Lung (tissue), 12 donors: Measurements from ENCODE around the gene SHANK3. TPM values are rescaled to one million over a fixed set of nuclear protein-coding genes. Genes with fewer than 3 reads are reported as not detected.

ENCODE experiments used
- ATAC-seq: fragments of 200-7000 bp; cut with Tn5 transposase; one replicate; pipeline ENCODE4 v1.9.1; 2020; ENCODE audit warnings: moderate number of reproducible peaks; ENCODE audit not compliant: insufficient read depth, low FRiP score
- DNase-seq, 3 donors: peaks; one replicate each; pipeline ENCODE4 v3.0.0-alpha.2; 2013 to 2017
- H3K27ac ChIP-seq, 2 donors: one replicate each; pipeline ENCODE4 v1.5.1; 2013; ENCODE audit warnings: mild to moderate bottlenecking in 2 of 2, moderate library complexity in 2 of 2, control low read depth in 1 of 2, inconsistent platforms in 1 of 2, low read depth in 1 of 2, low read length in 1 of 2
- H3K27me3 ChIP-seq, 3 donors: one replicate each; pipeline ENCODE4 v1.5.1; 2013; ENCODE audit warnings: low read length in 2 of 3; ENCODE audit not compliant: control insufficient read depth in 3 of 3, insufficient read depth in 3 of 3
- H3K36me3 ChIP-seq, 4 donors: one replicate each; pipeline ENCODE4 v1.5.1; 2013; ENCODE audit warnings: low read length in 4 of 4, mild to moderate bottlenecking in 1 of 4, moderate library complexity in 1 of 4; ENCODE audit not compliant: control insufficient read depth in 4 of 4, insufficient read depth in 4 of 4
- H3K4me1 ChIP-seq, 5 donors: one replicate each; pipeline ENCODE4 v1.5.1; 2013; ENCODE audit warnings: low read length in 5 of 5, mild to moderate bottlenecking in 2 of 5, moderate library complexity in 1 of 5; ENCODE audit not compliant: control insufficient read depth in 5 of 5, insufficient read depth in 5 of 5
- H3K4me3 ChIP-seq: one replicate; pipeline ENCODE4 v1.5.1; 2013; ENCODE audit warnings: mild to moderate bottlenecking, control low read depth, moderate library complexity
- H3K9ac ChIP-seq, 2 donors: one replicate each; pipeline ENCODE4 v1.5.1; 2013; ENCODE audit warnings: low read length in 2 of 2, control low read depth in 1 of 2; ENCODE audit not compliant: insufficient read depth in 1 of 2
- H3K9me3 ChIP-seq, 4 donors: one replicate each; pipeline ENCODE4 v1.5.1; 2013; ENCODE audit warnings: low read length in 3 of 4, mild to moderate bottlenecking in 1 of 4, moderate library complexity in 1 of 4; ENCODE audit not compliant: control insufficient read depth in 4 of 4, insufficient read depth in 3 of 4
- WGBS, 2 donors: extraction: QIAGEN DNeasy Blood & Tissue Kit; methylation state at CpG; one replicate each; pipeline ENCODE4 v1.1.7; 2013; 5-methylcytosine and 5-hydroxymethylcytosine counted together
- polyA plus RNA-seq, 2 donors: library from polyadenylated mRNA; stranded (reverse); fragments of 200-250 nt; gene quantifications; one replicate each; pipeline ENCODE4 v1.2.1, GENCODE V29; 2013
- total RNA-seq, 2 donors: library from RNA; depleted of rRNA in 1 of 2; stranded (reverse); fragments of >200 nt in 1 of 2; gene quantifications; one replicate each; pipeline ENCODE4 v1.2.1, GENCODE V29; 2014 to 2021
- TF ChIP-seq, protein P1 (sequence below): IDR thresholded peaks from 2 replicates; pipeline ENCODE4 v1.5.1; 2012; ENCODE audit warnings: mild to moderate bottlenecking; ENCODE audit errors: control extremely low read depth, extremely low read depth
- donor health status: control.
- donor health status: control.
- donor health status: Bipolar disorder and iron deficiency.
- donor health status: healthy.
- donor health status: DM: yes; HTN: yes; CAD: no.

Gene SHANK3
- total and polyA plus RNA-seq, 4 donors, result 15.5 to 44.0 (median 22.8) TPM

DNA sequence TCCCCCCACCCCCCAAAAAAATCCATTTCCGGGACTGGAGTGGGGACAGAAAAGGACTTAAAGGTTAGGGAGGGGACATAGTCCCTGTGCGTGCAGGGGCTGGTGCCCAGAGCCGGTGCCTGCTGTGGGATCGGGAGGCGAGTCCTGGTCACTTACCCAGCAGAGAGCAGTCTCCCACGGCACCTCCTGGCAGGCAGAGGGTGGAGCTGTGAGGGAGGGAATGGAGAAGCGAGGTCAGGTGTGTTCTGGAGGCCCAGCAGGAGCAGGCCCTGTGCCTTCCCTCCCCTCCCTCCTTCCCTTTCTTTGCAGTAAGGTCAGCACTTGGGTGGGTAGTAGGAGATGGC lies 28.4 kb downstream of the SHANK3 start:
- Histone ChIP-seq H3K4me1 (peaks cover 0 to 13% (median 6%) of the 10 kb centered on the region in 5 donors), H3K9ac (no peak overlapping the region), H3K27ac (no peak overlapping the region), H3K36me3 (peaks cover 0 to 27% (median 4%) of the 10 kb centered on the region in 4 donors), H3K27me3 (no peaks in the 10 kb centered on the region), H3K9me3 (no peaks in the 10 kb centered on the region), H3K4me3 (no peak overlapping the region)
- ATAC-seq, result no peak
- TF ChIP-seq, protein P1, sequence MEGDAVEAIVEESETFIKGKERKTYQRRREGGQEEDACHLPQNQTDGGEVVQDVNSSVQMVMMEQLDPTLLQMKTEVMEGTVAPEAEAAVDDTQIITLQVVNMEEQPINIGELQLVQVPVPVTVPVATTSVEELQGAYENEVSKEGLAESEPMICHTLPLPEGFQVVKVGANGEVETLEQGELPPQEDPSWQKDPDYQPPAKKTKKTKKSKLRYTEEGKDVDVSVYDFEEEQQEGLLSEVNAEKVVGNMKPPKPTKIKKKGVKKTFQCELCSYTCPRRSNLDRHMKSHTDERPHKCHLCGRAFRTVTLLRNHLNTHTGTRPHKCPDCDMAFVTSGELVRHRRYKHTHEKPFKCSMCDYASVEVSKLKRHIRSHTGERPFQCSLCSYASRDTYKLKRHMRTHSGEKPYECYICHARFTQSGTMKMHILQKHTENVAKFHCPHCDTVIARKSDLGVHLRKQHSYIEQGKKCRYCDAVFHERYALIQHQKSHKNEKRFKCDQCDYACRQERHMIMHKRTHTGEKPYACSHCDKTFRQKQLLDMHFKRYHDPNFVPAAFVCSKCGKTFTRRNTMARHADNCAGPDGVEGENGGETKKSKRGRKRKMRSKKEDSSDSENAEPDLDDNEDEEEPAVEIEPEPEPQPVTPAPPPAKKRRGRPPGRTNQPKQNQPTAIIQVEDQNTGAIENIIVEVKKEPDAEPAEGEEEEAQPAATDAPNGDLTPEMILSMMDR, result no peak
- DNase-seq, result no peak
- 46 to 88% methylated on average over 7 of the region's 7 CpGs for WGBS, 2 donors

GRCh38 chr22:50701428-50702154 lies 29.0 kb downstream of the SHANK3 start:
- 76 to 80% methylated on average over 11 of the region's 11 CpGs for WGBS, 2 donors
- Histone ChIP-seq H3K27ac (no peak overlapping the region), H3K27me3 (no peaks in the 10 kb centered on the region), H3K4me1 (peaks cover 0 to 13% (median 6%) of the 10 kb centered on the region in 5 donors), H3K4me3 (no peak overlapping the region), H3K9me3 (no peaks in the 10 kb centered on the region), H3K36me3 (peaks cover 0 to 26% (median 5%) of the 10 kb centered on the region in 4 donors), H3K9ac (no peak overlapping the region)
- ATAC-seq (no peak), DNase-seq (no peak)
- TF ChIP-seq, protein P1, result no peak

DNA sequence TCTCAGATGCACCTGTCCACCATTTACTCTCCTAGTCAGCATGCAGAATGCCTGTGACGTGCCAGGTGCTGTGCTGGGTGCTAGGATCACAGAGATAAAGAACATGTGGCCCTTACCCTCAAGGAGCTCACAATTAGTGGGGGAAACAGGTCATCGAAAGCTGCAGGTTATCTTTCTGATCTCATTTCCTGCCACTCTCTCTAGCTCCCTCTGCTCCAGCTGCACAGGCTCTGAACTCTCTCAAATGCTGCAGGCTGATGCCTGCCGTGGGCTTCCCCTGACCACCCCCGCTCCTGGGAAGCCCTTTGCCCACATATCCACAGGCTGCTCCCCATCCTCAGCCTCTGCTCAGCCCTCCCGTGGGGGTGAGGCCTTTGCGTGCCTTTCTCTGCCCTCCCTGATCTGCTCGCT lies 29.6 kb downstream of the SHANK3 start:
- no peaks in the 10 kb centered on the region for H3K9me3 ChIP-seq
- 56 to 62% methylated on average over 7 of the region's 7 CpGs for WGBS, 2 donors
- TF ChIP-seq, protein P1, result no peak
- H3K27ac ChIP-seq, result no peak overlapping the region
- H3K9ac ChIP-seq, result no peak overlapping the region
- DNase-seq (no peak), ATAC-seq (no peak)
- peaks cover 0 to 24% (median 6%) of the 10 kb centered on the region in 4 donors for H3K36me3 ChIP-seq
- no peaks in the 10 kb centered on the region for H3K27me3 ChIP-seq
- H3K4me1 ChIP-seq, result peaks cover 0 to 13% (median 6%) of the 10 kb centered on the region in 5 donors
- H3K4me3 ChIP-seq, result no peak overlapping the region
